ENCODE results near the gene ANKMY2.

Gene ANKMY2

GRCh38 chr7:16645593-16646471 is at the start of gene ANKMY2, which contains the start of gene BZW2:
Gene ANKMY2 (minus strand): TSS chr7:16645754. CDS start chr7:16645573, 181 bp downstream.
Gene BZW2 (plus strand): TSS chr7:16646181. CDS start chr7:16665444, 19,263 bp downstream.
- Histone ChIP-seq H3K4me3 (ENCODE audit: low read depth, low read length) (peak within 1 kb of the TSS; percentile 98), H3K36me3 (ENCODE audit: control insufficient read depth in 2 of 2, insufficient read depth in 1 of 2, low read length in 2 of 2) (no peaks in the 10 kb centered on the region; a peak in 2 of 3 replicates), H3K27ac (ENCODE audit: extremely low read depth, low read depth, low read length) (peak within 1 kb of the TSS; percentile 85), H3K4me1 (ENCODE audit: control insufficient read depth, insufficient read depth, low read length) (0 out of 2 replicates have a peak, but pooled peaks cover 7% of the 10 kb centered on the region), H3K9me3 (ENCODE audit: control insufficient read depth, insufficient read depth, low read depth, low read length) (no peaks in the 10 kb centered on the region)
- POLR2A ChIA-PET: interaction anchor here (0.6 to 2.6 kb wide), 11 partner anchors 9 to 343 kb away, joined by 3 to 11 read pairs (median 6); no protein-coding TSS in a partner anchor
- CTCF ChIA-PET: no interaction called here
- TF ChIP-seq ZNF426 (tag by site-specific recombination; IDR thresholded peaks at IDR 0.05): no peak
- peak; percentile 50 for TF ChIP-seq ZBTB26 (tag by site-specific recombination; optimal IDR thresholded peaks at IDR 0.05)
- no peak for TF ChIP-seq ZNF677 (tag by site-specific recombination; IDR thresholded peaks at IDR 0.05)
- TF ChIP-seq ZNF404 (tag by site-specific recombination; IDR thresholded peaks at IDR 0.05): no peak
- no peak; the same call in 1 of the 2 replicates for TF ChIP-seq ZNF324 (tag by site-specific recombination; IDR thresholded peaks at IDR 0.05)
- no peak for TF ChIP-seq GLI4 (tag by site-specific recombination; IDR thresholded peaks at IDR 0.05)
- no peak for TF ChIP-seq ZSCAN4 (tag by site-specific recombination; IDR thresholded peaks at IDR 0.05)
- TF ChIP-seq PBX3 (CRISPR knock-in tag; IDR thresholded peaks at IDR 0.05): peak; percentile 37; the same call in 1 of the 2 replicates
- no peak for TF ChIP-seq ZNF350 (tag by site-specific recombination; IDR thresholded peaks at IDR 0.05)
- peak; percentile 96 for TF ChIP-seq ZBTB8A (tag by site-specific recombination; IDR thresholded peaks at IDR 0.05)
- TF ChIP-seq SP2 (tag by site-specific recombination; IDR thresholded peaks at IDR 0.05): peak; percentile 82
- TF ChIP-seq SETDB1 (IDR thresholded peaks at IDR 0.05; ENCODE audit: insufficient read length, low read length): no peak
- TF ChIP-seq ZNF660 (tag by site-specific recombination; IDR thresholded peaks at IDR 0.05): peak; percentile 16; the same call in 1 of the 2 replicates
- TF ChIP-seq OSR2 (tag by site-specific recombination; IDR thresholded peaks at IDR 0.05): peak; percentile 21; the same call in 1 of the 2 replicates
- no peak for TF ChIP-seq ZBTB49 (tag by site-specific recombination; IDR thresholded peaks at IDR 0.05; ENCODE audit: low read depth)
- no peak for TF ChIP-seq ZNF341 (tag by site-specific recombination; IDR thresholded peaks at IDR 0.05; ENCODE audit: low read depth)
- 0 out of 2 replicates have a peak, but pooled peaks have one; percentile 26 for TF ChIP-seq ZNF600 (tag by site-specific recombination; IDR thresholded peaks at IDR 0.05)
- no peak for TF ChIP-seq ZNF555 (tag by site-specific recombination; conservative IDR thresholded peaks at IDR 0.05)
- no peak for TF ChIP-seq ZNF146 (tag by site-specific recombination; IDR thresholded peaks at IDR 0.05)
- peak; percentile 100 for TF ChIP-seq PRDM10 (tag by site-specific recombination; IDR thresholded peaks at IDR 0.05)
- TF ChIP-seq PATZ1 (tag by site-specific recombination; IDR thresholded peaks at IDR 0.05): peak; percentile 70
- no peak for TF ChIP-seq ZNF664 (tag by site-specific recombination; IDR thresholded peaks at IDR 0.05)
- TF ChIP-seq ZNF239 (tag by site-specific recombination; IDR thresholded peaks at IDR 0.05): no peak
- TF ChIP-seq ZSCAN30 (tag by site-specific recombination; IDR thresholded peaks at IDR 0.05): 0 out of 2 replicates have a peak, but pooled peaks have one; percentile 55
- no peak for TF ChIP-seq ZFP37 (tag by site-specific recombination; IDR thresholded peaks at IDR 0.05)
